DND-41 (cell line): Measurements from ENCODE around the gene POU2AF1.

Experiments used
- CTCF ChIP-seq: IDR thresholded peaks from 2 replicates; pipeline ENCODE4 v1.5.1; 2012; ENCODE audit warnings: borderline replicate concordance, low read length, moderate library complexity, mild to moderate bottlenecking; ENCODE audit not compliant: poor library complexity, severe bottlenecking; ENCODE audit errors: extremely low read depth
- EZH2 ChIP-seq: IDR thresholded peaks from 3 replicates; pipeline ENCODE4 v1.6.1; 2012; ENCODE audit warnings: borderline replicate concordance, low read depth, mild to moderate bottlenecking, moderate library complexity, low read length, inconsistent platforms; ENCODE audit not compliant: severe bottlenecking

GRCh38 chr11:111350811-111351210, 28.3 kb downstream of the POU2AF1 start:
- TF ChIP-seq CTCF (no peak), EZH2 (no peak)
